Gastroesophageal sphincter (tissue), 3 donors: ENCODE data around the gene RAP1GAP2.

ENCODE experiments used
- CTCF ChIP-seq, 4 experiments: fragments of 200-600 bp in 2 of 4; fragments of 450-650 bp in 2 of 4; sonication (generic) in 1 of 4; IDR thresholded peaks; one replicate each; pipeline ENCODE4 v1.5.1; 2017 to 2019; ENCODE audit warnings: antibody characterized with exemption in 4 of 4, mild to moderate bottlenecking in 2 of 4, moderate library complexity in 2 of 4
- POLR2A ChIP-seq, 2 donors: fragments of 450-650 bp; IDR thresholded peaks; one replicate each; pipeline ENCODE4 v1.6.1; 2017; ENCODE audit warnings: antibody characterized with exemption in 2 of 2, mild to moderate bottlenecking in 2 of 2, moderate library complexity in 1 of 2

GRCh38 chr17:3029213-3029913, 233.1 kb downstream of the RAP1GAP2 start:
- TF ChIP-seq POLR2A (IDR thresholded peaks at IDR 0.05) (no peak), CTCF (IDR thresholded peaks at IDR 0.05) (no peak)
